ENCODE data around the gene MIER2.

Gene MIER2

DNA sequence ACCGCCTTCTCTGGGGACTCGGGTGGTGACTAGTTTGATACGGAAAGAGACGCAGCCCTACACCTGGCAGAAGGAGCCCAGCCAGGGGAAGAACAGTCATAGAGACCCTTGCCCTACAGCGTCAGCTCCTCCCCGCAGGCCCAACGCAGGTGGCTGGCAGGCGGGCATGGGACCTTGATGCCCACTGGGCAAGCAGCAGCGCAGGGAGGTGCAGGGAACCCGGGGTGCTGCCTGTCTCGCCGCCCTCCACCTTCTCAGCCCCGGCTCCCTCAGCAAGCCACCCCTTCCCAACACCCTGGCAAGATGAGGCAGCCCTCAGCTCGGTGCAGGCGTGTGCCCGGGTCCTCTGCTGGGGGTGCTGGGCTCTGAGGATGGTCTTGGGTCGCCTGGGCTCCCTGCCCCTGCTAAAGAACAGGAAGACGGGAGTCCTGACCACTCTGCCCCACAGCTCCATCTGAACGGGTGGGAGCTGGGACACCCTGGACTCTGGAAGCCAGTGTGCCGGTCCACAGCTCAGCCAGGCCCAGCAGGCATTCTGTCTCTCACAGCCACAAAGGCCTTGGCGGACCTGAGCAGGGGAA is 9.0 kb downstream of the MIER2 start:
- in situ Hi-C loops (cut with HindIII; ENCODE audit: low sequenced_read_pairs) = no loop called here

DNA sequence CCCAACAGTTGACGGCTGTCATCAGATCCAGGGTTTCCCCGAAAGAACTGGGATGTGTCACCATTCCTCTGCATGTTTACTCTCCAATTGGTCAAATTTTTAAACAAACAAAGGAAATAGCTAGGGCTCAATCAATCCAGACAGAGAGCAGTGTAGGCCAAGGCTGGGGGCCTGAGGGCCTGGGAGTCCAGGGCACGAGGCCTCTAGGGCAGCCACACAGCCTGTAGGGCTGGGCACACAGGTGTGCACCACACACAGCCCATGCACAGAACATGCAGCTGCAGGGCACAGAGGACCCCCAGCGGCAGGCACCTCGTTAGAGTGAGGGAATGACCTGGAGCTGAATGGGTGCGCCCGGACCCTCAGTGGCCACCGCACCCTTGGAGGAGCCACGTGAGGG is 9.5 kb downstream of the MIER2 start:
- in situ Hi-C loops (cut with HindIII; ENCODE audit: low sequenced_read_pairs) = no loop called here

DNA sequence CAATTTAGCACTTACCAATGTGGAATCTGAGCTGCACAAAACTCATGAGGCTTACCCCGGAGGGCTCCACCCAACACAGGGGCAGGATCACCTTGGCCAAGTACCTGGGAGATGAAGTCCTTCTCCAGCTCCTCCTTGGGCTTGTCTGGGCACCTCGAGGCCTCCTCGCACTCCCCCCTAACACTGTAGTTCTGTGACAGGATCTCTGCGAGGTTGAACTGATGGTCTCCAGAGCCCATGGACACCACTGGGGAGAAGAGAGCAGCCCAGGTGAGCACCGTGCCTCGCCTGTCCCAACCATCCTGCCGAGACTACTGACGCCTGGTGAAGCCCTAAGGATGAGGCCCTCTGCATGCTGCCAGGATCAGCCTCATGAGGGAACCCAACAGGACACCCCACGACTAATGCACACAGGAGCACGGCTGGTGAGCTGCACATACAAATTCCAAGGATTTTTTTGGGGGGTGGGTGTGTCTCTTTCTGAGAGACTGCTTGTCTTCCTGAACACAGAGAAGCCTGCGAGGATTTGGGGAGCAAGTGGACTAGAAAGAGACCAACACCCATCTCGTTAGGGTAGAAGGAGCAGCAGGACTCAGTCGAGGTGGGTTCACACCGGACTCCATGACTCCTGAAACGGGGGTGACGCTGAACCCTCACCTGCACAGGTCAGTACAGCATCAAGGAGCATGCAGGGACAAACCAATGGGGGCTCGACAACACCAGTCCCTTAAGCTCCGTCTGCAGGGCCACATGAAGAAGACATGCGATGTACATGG is 10.1 kb downstream of the MIER2 start:
- in situ Hi-C loops (cut with HindIII; ENCODE audit: low sequenced_read_pairs) = no loop called here

DNA sequence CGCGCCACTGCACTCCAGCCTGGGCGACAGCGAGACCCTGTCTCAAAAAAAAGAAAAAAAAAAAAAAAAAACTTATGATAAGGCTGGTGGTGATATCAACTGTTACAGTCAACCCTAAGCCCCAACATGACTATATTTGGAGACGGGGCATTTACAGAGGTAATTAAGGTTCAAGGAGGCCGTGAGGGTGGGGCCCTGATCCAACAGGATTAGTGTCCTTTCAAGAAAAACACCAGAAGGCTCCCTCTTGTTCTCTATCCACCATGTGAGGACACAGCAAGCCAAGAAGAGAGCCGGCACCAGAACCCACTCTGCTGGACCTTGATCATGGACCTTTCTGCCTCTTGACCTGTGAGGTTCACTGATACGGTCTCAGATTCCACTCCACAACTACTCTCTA is 14.1 kb downstream of the MIER2 start:
- in situ Hi-C loops (cut with HindIII; ENCODE audit: low sequenced_read_pairs) = no loop called here

DNA sequence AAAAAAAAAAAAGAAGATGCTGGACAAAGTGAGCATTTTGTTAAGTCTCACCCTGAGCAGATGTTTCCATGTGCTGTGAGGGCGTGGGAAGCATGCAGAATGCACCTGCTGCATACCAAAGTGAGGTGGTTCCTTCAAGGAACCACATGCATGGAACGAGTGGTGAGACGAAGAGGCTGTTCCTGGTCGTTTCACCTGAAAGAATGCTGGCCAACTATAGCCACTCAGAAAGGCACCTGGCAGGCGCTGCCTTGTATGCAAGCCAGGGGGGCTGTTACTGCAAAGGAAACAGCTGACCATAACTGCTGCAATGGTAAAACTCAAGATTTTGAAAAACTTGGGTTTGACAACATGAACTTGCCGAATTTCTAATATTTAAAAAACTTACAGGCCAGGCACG is 14.7 kb downstream of the MIER2 start:
- in situ Hi-C loops (cut with HindIII; ENCODE audit: low sequenced_read_pairs) = no loop called here

DNA sequence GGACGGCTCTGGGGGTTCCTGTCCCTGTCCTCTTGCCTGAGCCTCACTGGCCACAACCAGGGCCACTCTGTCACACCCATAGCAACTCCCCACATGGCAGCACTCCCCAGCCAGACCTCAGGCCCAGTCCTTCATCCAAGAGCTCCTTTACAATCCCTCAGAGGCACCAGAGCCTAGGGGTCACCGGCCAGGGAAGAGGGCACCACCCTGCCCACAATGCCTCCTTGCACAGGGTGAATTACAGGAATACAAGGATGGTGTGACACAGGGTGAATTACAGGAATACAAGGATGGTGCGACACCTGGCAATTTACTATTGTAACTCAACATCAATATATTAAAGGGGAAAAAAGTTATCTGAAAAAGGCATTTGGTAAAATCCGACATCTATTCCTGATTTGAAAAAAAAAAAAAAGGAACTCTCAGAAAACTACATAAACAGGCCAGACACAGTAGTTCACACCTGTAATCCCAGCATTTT is 16.5 kb downstream of the MIER2 start:
- in situ Hi-C loops (cut with HindIII; ENCODE audit: low sequenced_read_pairs) = no loop called here

DNA sequence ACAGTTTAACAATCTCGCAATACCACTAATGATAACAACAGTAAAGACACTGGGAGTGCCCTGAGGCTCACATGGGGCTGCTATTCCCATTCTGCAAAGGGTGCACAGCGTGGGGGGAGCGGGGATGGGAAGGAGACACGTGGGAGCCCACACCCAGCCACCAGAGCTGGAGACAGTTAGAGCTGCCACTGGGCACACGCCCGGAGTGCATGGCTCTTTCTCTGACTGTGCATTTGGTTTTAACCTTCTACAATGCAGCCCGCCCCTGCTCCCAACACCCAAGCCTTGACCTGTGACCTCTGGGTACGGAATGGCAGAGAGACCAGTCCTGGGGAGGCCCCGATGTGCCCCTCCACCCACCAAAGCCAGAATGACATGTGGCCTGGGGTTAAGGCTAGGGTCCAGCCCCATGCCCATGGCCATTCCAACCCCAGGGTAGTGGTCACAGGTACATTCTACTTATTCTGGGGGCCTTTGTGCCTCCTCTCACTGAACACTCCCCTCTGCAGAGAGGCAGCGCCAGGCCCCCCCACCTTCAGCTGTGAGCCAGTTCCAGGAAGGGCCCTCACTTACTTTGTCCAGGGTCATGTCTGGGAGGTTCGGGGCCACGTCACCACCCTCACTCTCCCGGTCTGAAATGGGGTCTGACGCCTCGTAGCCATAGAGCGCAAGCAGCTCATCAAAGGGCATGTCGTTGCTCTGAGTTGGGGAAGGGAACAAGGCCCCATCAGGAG is 17.1 kb downstream of the MIER2 start:
- in situ Hi-C loops (cut with HindIII; ENCODE audit: low sequenced_read_pairs) = no loop called here

DNA sequence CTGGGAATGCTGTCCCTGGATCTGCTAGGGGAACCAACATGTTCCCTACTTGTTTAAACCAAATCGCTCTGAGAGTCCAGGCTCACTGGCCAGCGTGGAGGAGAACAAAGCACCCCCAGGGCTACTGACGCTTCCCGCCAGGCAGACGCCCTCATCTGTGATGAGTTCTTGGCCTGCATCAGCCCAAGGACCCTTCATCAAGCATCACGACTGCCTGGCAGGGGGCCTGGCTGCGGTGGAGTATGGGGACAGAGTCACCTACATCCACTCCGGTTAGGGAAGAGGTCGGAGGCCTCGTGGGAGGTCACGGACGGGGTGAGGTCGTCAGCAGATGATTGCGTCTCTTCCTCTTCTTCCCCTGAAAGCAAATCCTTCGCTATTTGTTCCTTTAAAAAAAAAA is 17.7 kb downstream of the MIER2 start:
- in situ Hi-C loops (cut with HindIII; ENCODE audit: low sequenced_read_pairs) = no loop called here

DNA sequence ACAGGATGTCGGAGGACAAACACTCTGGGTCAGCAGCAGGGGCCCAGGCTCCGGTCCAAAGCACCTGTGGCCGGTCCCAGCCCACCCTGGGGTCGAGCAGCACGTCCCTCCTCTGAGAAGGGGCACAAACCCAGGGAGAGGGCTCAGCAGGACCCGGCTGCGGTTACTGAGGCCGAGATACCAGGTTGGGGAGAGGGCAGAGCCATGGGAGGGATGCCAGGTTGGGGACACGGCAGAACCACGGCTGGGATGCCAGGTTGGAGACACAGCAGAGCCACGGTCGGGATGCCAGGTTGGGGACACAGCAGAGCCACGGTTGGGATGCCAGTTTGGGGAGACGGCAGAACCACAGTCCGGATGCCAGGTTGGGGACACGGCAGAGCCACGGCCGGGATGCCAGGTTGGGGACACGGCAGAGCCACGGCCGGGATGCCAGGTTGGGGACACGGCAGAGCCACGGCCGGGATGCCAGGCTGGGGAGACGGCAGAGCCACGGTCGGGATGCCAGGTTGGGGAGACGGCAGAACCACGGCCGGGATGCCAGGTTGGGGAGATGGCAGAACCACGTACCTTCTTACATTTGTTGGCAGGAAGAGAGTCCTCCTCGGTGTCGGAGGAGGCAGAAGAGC is 18.5 kb downstream of the MIER2 start:
- in situ Hi-C loops (cut with HindIII; ENCODE audit: low sequenced_read_pairs) = no loop called here

DNA sequence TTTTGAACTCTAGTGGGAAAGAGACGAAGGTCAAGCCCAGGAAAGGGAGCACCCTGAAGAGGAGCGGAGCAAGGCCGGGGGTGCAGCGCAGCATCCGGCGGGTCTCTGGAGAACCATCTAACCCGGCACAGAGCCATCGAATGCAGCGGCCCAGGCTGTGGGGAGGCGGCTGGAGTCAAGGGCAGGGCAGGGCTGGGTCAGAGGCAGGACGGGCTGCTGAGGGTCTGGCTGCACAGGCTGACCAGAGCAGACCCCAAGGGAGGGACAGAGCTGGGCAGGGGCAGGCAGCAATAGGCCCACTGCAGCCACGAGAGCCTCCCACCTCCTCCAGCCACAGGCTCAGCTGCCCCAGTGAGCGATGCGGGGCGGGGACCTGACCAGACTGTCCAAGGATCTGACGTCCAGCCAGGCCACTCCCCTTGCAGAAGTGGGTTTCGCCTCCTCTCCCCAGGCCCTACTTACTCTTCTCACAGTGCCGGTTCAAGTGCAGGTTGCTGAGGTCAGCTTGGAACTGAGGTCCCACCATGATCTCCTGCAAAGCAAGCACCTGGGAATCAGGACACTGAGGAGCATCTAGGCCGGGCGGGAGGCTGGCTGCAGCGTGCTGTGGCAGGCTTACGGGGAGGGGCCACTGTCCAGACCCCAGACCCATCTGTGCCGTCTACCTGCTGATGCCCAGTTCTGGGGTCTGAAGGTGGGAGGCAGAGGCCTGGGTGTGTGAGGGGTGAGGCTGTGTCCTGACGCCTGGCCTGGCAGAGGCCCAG is 19.2 kb downstream of the MIER2 start:
- in situ Hi-C loops (cut with HindIII; ENCODE audit: low sequenced_read_pairs) = no loop called here

DNA sequence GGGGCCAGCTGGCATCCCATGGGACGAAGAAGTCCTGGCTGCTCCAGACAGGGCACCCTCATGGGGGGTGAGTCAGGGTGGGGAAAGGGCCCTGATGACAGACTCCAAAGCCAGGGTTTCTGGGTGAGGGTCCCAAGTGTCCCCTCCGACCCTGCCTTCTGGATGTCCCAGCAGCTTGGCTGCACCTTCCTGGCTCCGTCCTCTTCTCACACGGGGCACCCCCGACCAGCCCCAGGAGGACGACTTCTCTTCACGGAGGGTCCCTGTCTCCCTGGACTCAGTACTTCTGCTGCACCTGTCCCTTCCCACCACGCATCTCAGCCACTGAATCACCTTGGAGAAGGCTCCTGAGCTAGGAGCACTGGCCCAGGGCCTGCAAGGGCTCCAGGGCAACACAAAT is 19.9 kb downstream of the MIER2 start:
- in situ Hi-C loops (cut with HindIII; ENCODE audit: low sequenced_read_pairs) = no loop called here

DNA sequence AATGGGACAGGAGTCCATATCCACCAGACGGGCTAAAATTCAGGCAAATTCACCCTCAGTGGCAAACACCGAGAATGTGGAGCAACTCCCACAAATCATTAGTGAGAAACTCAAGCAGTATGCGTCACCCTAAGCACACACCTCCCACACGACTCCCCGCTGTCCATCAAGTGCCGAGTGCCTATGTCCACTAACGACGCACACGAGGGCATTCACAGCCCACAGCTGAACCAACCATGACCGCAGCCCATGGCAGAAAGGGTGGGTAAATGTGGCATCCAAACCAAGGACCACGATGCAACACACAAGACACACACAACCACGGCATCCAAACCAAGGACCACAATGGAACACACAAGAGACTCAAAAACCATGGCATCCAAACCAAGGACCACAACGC is 22.0 kb downstream of the MIER2 start:
- in situ Hi-C loops (cut with HindIII; ENCODE audit: low sequenced_read_pairs) = no loop called here

DNA sequence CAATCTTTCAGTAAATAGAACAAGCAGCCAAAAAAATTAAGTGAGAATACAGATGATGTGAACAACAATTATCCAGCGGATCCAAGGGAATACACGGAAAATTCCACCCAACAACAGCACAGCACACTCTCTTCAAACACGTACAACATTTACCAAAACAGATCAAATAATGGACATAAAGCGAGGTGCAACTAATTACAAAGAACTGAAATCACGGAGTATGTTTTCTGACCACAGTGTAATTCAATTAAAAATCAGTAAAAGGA is 26.2 kb downstream of the MIER2 start:
- in situ Hi-C loops (cut with HindIII; ENCODE audit: low sequenced_read_pairs) = no loop called here

DNA sequence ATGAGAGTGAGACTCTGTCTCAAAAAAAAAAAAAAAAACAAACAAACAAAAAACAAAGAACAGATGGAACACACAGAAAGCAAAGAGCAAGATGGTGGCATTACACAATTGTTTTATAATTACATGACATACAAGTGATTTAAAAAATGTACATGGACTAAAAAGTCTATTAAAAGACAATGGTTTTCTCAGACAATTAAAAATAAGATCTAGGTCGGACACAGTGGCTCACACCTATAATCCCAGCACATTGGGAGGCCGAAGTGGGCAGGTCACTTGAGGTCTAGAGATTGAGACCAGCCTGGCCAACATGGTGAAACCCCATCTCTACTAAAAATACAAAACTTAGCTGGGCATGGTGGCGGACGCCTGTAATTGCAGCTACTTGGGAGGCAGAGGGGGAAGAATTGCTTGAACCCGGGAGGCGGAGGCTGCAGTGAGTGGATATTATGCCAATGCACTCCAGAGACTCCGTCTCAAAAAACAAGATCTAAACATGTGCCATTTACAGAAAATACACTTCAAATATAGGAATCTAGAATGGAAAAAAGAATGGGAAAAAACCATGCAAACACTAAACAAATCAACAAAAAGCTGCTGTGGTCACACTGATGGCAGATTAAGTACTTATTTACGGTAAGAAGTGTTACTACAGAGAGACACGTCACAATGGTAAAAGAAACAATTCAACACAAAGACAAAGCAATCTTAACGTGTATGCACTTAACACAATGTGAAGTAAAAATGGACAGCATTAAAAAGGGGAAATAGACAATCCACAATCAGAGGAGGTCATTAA is 26.7 kb downstream of the MIER2 start:
- in situ Hi-C loops (cut with HindIII; ENCODE audit: low sequenced_read_pairs) = no loop called here

DNA sequence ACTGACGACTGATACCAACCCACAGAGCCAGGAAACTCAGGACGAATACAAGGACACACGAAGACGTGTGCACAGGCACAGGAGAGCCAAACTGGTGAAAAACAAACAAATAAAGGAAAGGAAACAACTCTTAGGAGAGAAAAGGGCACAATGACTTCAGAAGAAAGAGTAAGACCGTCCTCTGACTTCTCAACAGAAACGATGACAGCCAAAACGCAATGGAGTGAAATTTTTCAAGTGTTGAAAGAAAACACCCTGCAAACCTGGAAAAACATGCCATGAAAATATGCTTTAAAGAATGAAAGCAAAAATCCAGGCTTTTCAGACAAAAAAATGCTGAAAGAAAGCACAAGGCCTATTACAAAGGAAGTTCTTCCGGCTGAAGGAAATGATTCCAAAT is 28.8 kb downstream of the MIER2 start:
- in situ Hi-C loops (cut with HindIII; ENCODE audit: low sequenced_read_pairs) = no loop called here

DNA sequence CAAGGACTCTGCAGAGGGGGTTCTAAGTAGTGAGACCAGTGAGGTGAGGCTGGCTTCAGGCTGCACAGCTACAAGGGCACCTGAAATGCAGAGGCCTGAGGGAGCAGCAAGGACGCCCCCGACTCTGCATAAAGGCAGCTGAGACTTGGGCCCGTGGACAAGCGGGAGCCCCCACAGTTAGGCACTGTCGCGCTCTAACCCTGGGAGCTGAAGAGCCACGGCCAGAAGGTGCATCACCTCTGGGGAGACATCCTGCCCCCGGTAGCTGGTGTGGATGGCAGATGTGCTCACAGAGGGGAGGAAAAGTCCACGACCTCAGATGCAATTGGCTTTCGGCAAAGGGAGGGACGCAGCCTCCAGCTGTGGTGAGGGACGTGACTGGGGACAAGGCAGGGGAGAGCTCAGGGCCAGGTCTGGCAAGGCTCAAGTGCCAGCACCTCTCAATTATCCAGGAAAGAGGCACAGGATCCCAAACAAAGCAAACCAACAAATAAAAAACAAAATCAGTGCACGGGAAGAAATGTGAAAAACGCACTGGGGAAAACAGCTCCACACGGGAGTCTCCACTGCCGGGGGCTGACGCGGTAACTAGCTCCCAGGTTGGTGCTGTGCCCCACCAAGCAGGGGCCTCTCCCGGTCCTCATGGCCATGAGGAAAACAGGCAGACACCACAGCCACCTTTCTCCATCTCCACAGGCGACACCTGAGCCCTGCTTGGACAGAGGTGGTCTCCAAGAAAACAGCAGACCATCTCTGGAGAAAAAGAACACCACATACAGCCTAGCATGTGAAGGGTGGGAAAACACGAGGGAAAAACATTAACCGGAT is 30.4 kb downstream of the MIER2 start:
- in situ Hi-C loops (cut with HindIII; ENCODE audit: low sequenced_read_pairs) = no loop called here

DNA sequence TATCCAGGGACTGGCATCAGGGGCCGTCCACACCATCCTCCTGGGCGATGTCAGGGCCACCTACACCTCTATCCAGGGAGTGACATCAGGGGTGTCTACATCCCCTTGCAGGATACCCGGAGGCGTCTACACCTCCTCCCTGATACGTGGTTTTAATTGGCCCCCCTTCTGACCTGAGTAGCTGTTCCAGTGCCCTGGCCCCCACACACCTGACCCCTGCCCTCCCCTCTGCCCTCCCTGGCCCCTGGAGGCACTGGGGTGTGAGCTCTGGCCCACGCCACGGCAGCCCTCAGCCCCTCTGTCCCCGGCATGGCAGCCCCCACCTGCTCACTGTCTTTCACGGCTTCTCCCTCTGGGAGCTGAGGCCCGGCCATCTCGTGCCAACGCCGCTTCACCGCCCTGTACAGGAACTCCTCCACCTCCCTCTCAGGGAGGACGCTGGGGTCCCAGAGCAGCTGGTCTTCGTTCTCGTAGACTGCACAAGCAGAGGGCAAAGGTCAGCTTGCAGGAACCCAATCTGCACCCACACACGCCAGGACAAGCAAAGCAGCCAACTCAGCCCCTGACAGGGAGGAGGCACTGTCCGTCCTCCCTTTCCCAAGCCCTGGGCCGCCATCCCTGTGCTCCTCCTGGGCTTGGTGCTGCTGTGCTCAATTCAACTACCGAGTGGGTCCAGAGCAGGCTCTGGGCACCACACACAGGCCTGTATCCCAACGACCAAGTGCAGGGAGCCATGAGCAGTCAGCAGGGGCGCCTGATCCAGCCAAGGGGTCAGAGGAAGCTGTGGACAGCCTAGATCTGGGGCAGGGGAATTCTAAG is 31.2 kb downstream of the MIER2 start:
- in situ Hi-C loops (cut with HindIII; ENCODE audit: low sequenced_read_pairs) = no loop called here

DNA sequence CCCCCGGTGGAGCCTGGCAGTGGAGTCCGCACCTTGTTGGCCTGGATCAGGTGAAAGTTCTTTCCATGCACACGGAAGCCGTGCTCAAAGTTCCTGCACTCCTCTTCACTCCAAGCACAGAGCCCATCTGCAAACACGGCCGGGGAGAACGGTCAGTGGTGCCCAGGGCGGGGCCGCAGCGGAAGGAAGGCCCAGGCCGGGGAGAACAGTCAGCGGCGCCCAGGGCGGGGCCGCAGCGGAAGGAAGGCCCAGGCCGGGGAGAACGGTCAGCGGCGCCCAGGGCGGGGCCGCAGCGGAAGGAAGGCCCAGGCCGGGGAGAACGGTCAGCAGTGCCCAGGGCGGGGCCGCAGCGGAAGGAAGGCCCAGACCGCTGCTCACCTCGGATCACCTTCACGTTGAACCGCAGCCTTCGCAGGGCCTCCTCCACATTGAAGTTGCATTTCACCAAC is 32.8 kb downstream of the MIER2 start:
- in situ Hi-C loops (cut with HindIII; ENCODE audit: low sequenced_read_pairs) = no loop called here

Data from DLD1 (cell line).